Osteocyte (in vitro differentiated cells): Measurements from ENCODE around the gene FNDC10. TPM values are rescaled to one million over a fixed set of nuclear protein-coding genes. Genes with fewer than 3 reads are reported as not detected.

Source experiments
- DNase-seq: peaks from one replicate; pipeline ENCODE4 v3.0.0; 2021; ENCODE audit warnings: mixed read lengths; ENCODE audit not compliant: unreplicated experiment; ENCODE audit errors: extremely low spot score
- H3K27ac Mint-ChIP-seq: one replicate; pipeline ENCODE4 v1.8.0; 2021; ENCODE audit warnings: mild to moderate bottlenecking, mixed read lengths; ENCODE audit not compliant: unreplicated experiment
- H3K27me3 Mint-ChIP-seq: one replicate; pipeline ENCODE4 v1.8.0; 2021; ENCODE audit warnings: mixed read lengths; ENCODE audit not compliant: unreplicated experiment
- H3K36me3 Mint-ChIP-seq: one replicate; pipeline ENCODE4 v1.8.0; 2021; ENCODE audit warnings: mixed read lengths; ENCODE audit not compliant: unreplicated experiment
- H3K4me1 Mint-ChIP-seq: one replicate; pipeline ENCODE4 v1.8.0; 2021; ENCODE audit warnings: mixed read lengths; ENCODE audit not compliant: unreplicated experiment
- H3K4me3 Mint-ChIP-seq: one replicate; pipeline ENCODE4 v1.8.0; 2021; ENCODE audit warnings: mild to moderate bottlenecking, moderate library complexity, mixed read lengths; ENCODE audit not compliant: unreplicated experiment
- H3K9me3 Mint-ChIP-seq: one replicate; pipeline ENCODE4 v1.8.0; 2021; ENCODE audit warnings: mixed read lengths; ENCODE audit not compliant: unreplicated experiment
- CTCF ChIP-seq: fragments of 200-600 bp; sonication (generic); IDR thresholded peaks from 2 replicates; pipeline ENCODE4 v1.5.0; 2021; ENCODE audit warnings: antibody characterized with exemption, mild to moderate bottlenecking, moderate library complexity
- total RNA-seq: library from RNA; stranded (reverse); gene quantifications from 2 replicates; pipeline ENCODE4 v1.2.1, GENCODE V29; 2021

The FNDC10 gene
- total RNA-seq, 1 donor from 2014 or later = 25.6 TPM

- no peaks in the 10 kb centered on the region for H3K4me1 Mint-ChIP-seq
- H3K36me3 Mint-ChIP-seq = no peaks in the 10 kb centered on the region
- H3K27ac Mint-ChIP-seq = no peak overlapping the region
- DNase-seq = no peak
- no peaks in the 10 kb centered on the region for H3K9me3 Mint-ChIP-seq
- TF ChIP-seq CTCF = no peak
- H3K27me3 Mint-ChIP-seq = no peaks in the 10 kb centered on the region
- H3K4me3 Mint-ChIP-seq = no peak overlapping the region
These were observed 23.9 kb upstream of the FNDC10 start for GRCh38 chr1:1623631-1624442.

GRCh38 chr1:1623181-1623630, 23.3 kb upstream of the FNDC10 start:
- no peak overlapping the region for H3K27ac Mint-ChIP-seq
- H3K4me3 Mint-ChIP-seq = no peak overlapping the region
- no peaks in the 10 kb centered on the region for H3K36me3 Mint-ChIP-seq
- no peak for DNase-seq
- no peaks in the 10 kb centered on the region for H3K9me3 Mint-ChIP-seq
- H3K27me3 Mint-ChIP-seq = no peaks in the 10 kb centered on the region
- TF ChIP-seq CTCF = no peak
- H3K4me1 Mint-ChIP-seq = no peaks in the 10 kb centered on the region

- no peaks in the 10 kb centered on the region for H3K27me3 Mint-ChIP-seq
- no peak overlapping the region for H3K27ac Mint-ChIP-seq
- H3K36me3 Mint-ChIP-seq = no peaks in the 10 kb centered on the region
- no peak for DNase-seq
- no peak overlapping the region for H3K4me3 Mint-ChIP-seq
- no peaks in the 10 kb centered on the region for H3K9me3 Mint-ChIP-seq
- no peak for TF ChIP-seq CTCF
- H3K4me1 Mint-ChIP-seq = peaks cover 2% of the 10 kb centered on the region
These were observed 22.8 kb upstream of the FNDC10 start for GRCh38 chr1:1622788-1623094.

- Mint-ChIP-seq H3K27me3 (no peaks in the 10 kb centered on the region), H3K27ac (no peak overlapping the region), H3K9me3 (no peaks in the 10 kb centered on the region), H3K36me3 (peaks cover 3% of the 10 kb centered on the region), H3K4me1 (peaks cover 7% of the 10 kb centered on the region), H3K4me3 (no peak overlapping the region)
- no peak for TF ChIP-seq CTCF
- DNase-seq = no peak
These were observed 22.3 kb upstream of the FNDC10 start for GRCh38 chr1:1622010-1622787.
